Spleen (tissue), 11 donors: ENCODE measurements around the gene PDE4B. TPM values are rescaled to one million over a fixed set of nuclear protein-coding genes. Genes with fewer than 3 reads are reported as not detected.

Experiments used
- DNase-seq: peaks from one replicate; pipeline ENCODE4 v3.0.0-alpha.2; 2020
- H3K27ac ChIP-seq, 8 donors: fragments of 200-600 bp; sonication (generic) in 7 of 8; 1 replicate in 4 of 8; 2 replicates in 4 of 8; pipeline versions ENCODE4 v1.5.0 to v1.8.0; 2016 to 2021; ENCODE audit warnings: inconsistent platforms in 4 of 8, mild to moderate bottlenecking in 4 of 8, moderate library complexity in 1 of 8
- H3K27me3 ChIP-seq, 7 donors: fragments of 200-600 bp; sonication (generic) in 6 of 7; replicated peaks in 1 of 7; 1 replicate in 4 of 7; 2 replicates in 3 of 7; pipeline versions ENCODE4 v1.5.0 to v1.8.0; 2016 to 2021; ENCODE audit warnings: inconsistent platforms in 3 of 7, mild to moderate bottlenecking in 1 of 7
- H3K36me3 ChIP-seq, 6 donors: fragments of 200-600 bp; sonication (generic) in 5 of 6; 1 replicate in 4 of 6; 2 replicates in 2 of 6; pipeline versions ENCODE4 v1.5.0 to v1.8.0; 2016 to 2021; ENCODE audit warnings: inconsistent platforms in 2 of 6
- H3K4me1 ChIP-seq, 6 donors: fragments of 200-600 bp; sonication (generic) in 5 of 6; 1 replicate in 3 of 6; 2 replicates in 3 of 6; pipeline versions ENCODE4 v1.5.0 to v1.8.0; 2016 to 2021; ENCODE audit warnings: inconsistent platforms in 3 of 6
- H3K4me3 ChIP-seq, 8 donors: fragments of 200-600 bp; sonication (generic) in 7 of 8; 1 replicate in 4 of 8; 2 replicates in 4 of 8; pipeline versions ENCODE4 v1.5.0 to v1.8.0; 2016 to 2021; ENCODE audit warnings: inconsistent platforms in 4 of 8, mild to moderate bottlenecking in 4 of 8, moderate library complexity in 2 of 8
- H3K9me3 ChIP-seq, 8 donors: fragments of 200-600 bp; sonication (generic) in 7 of 8; 1 replicate in 4 of 8; 2 replicates in 4 of 8; pipeline versions ENCODE4 v1.5.0 to v1.8.0; 2016 to 2021; ENCODE audit warnings: inconsistent platforms in 4 of 8
- CTCF ChIP-seq, 11 experiments: fragments of 200-600 bp in 7 of 11; fragments of 450-650 bp in 4 of 11; sonication (generic) in 4 of 11; IDR thresholded peaks in 8 of 11; conservative IDR thresholded peaks in 3 of 11; 1 replicate in 7 of 11; 2 replicates in 4 of 11; pipeline versions ENCODE4 v1.4.0 to v1.8.0; 2016 to 2021; ENCODE audit warnings: antibody characterized with exemption in 11 of 11, inconsistent platforms in 4 of 11, mild to moderate bottlenecking in 1 of 11
- POLR2A ChIP-seq, 3 donors: fragments of 450-650 bp; IDR thresholded peaks; one replicate each; pipeline ENCODE4 v1.5.1; 2017; ENCODE audit warnings: antibody characterized with exemption in 3 of 3, mild to moderate bottlenecking in 1 of 3
- POLR2AphosphoS5 ChIP-seq, 3 donors: sonication (generic); formaldehyde crosslinking; IDR thresholded peaks; one replicate each; pipeline ENCODE4 v1.5.1; 2017; ENCODE audit warnings: antibody characterized with exemption in 3 of 3
- WGBS, 5 donors: extraction: QIAGEN DNeasy Blood & Tissue Kit in 3 of 5; methylation state at CpG; one replicate each; pipeline versions ENCODE4 v1.1.5 to v1.1.7; 2013 to 2018; 5-methylcytosine and 5-hydroxymethylcytosine counted together
- intact Hi-C: fragments of 100-400 bp; cut with DNase I; formaldehyde crosslinking; loops from one replicate; pipeline ENCODE4 v1.15.0; 2023; ENCODE audit warnings: low total_unique reads
- polyA plus RNA-seq, 3 donors: library from polyadenylated mRNA; stranded (reverse); fragments of 200-250 nt; gene quantifications; one replicate each; pipeline ENCODE4 v1.2.1, GENCODE V29; 2013
- total RNA-seq, 7 donors: library from RNA; depleted of rRNA in 3 of 7; stranded (reverse); fragments of >200 nt in 3 of 7; fragmentation: NEBNext Ultra II Directional in 4 of 7; extraction: Animal tissue kit (Norgen Biotek cat#: 25700) in 4 of 7; gene quantifications; one replicate each; pipeline versions ENCODE4 v1.1.0 to v1.2.1, GENCODE V29; 2016 to 2021
- donor health status: healthy with polysubstance abuse.
- donor health status: DM: no; HTN: no; CAD: no; lungs with moderate emphysema.
- donor health status: DM: no; HTN: no; CAD: no.
- donor health status: Bipolar disorder and iron deficiency.
- donor health status: healthy.
- donor health status: DM: no; HTN: no; CAD: no.
- donor health status: DM: yes; HTN: yes; CAD: no.

Gene PDE4B
- total and polyA plus RNA-seq, 10 donors, result 12.6 to 88.2 (median 51.9) TPM

GRCh38 chr1:66343569-66344325 lies 551.1 kb downstream of the PDE4B start:
- peaks cover 24 to 99% (median 91%) of the 10 kb centered on the region in 6 donors for H3K4me1 ChIP-seq
- no peak for DNase-seq
- H3K4me3 ChIP-seq, result peak overlapping the region in 1 of 8 donors; percentile 11
- 93 to 98% (median 94%) methylated on average over 1 of the region's 1 CpG for WGBS, 5 donors
- H3K36me3 ChIP-seq, result no peaks in the 10 kb centered on the region
- no peaks in the 10 kb centered on the region for H3K9me3 ChIP-seq
- peak overlapping the region in 2 of 8 donors; percentile 38 to 50 for H3K27ac ChIP-seq
- intact Hi-C loops, result no loop called here
- H3K27me3 ChIP-seq, result no peaks in the 10 kb centered on the region
- no peak for TF ChIP-seq CTCF (IDR thresholded peaks at IDR 0.05 in 8 of 11, conservative IDR thresholded peaks at IDR 0.05 in 3 of 11)
- TF ChIP-seq POLR2A (IDR thresholded peaks at IDR 0.05), result no peak
- no peak for TF ChIP-seq POLR2AphosphoS5 (IDR thresholded peaks at IDR 0.05)

GRCh38 chr1:66346057-66346795 lies 553.5 kb downstream of the PDE4B start:
- TF ChIP-seq CTCF (IDR thresholded peaks at IDR 0.05 in 8 of 11, conservative IDR thresholded peaks at IDR 0.05 in 3 of 11) (no peak), POLR2AphosphoS5 (IDR thresholded peaks at IDR 0.05) (no peak), POLR2A (IDR thresholded peaks at IDR 0.05) (no peak)
- peak overlapping the region in 1 of 8 donors; percentile 2 for H3K4me3 ChIP-seq
- intact Hi-C loops, result no loop called here
- no peak for DNase-seq
- 68 to 93% (median 90%) methylated on average over 2 of the region's 2 CpGs for WGBS, 5 donors
- peaks cover 28 to 100% (median 96%) of the 10 kb centered on the region in 6 donors for H3K4me1 ChIP-seq
- H3K9me3 ChIP-seq, result no peaks in the 10 kb centered on the region
- H3K27me3 ChIP-seq, result no peaks in the 10 kb centered on the region
- H3K27ac ChIP-seq, result peak overlapping the region in 6 of 8 donors; percentile 1 to 74 (median 13)
- no peaks in the 10 kb centered on the region for H3K36me3 ChIP-seq

DNA sequence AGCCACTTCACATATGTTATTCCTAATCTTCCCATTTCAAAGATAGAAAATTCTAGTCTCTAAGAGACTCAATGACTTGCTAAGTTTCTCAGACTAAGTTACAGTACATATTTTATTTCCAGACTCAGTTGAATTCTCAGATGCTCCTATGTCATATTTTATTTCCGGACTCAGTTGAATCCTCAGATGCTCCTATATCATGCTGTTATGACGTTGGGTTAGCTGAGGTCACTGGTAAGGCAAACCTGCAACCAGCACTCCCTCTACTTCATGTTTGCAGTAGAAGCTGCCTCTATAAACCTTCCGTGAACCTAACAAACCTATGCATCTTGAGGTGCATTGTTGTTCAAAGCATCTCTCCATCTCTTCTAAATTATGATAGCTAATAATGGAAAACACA lies 554.2 kb downstream of the PDE4B start:
- DNase-seq, result no peak
- H3K27me3 ChIP-seq, result no peaks in the 10 kb centered on the region
- H3K36me3 ChIP-seq, result no peaks in the 10 kb centered on the region
- intact Hi-C loops, result no loop called here
- H3K4me3 ChIP-seq, result no peak overlapping the region
- peak in 1 of 3 donors; percentile 39 for TF ChIP-seq POLR2AphosphoS5 (IDR thresholded peaks at IDR 0.05)
- TF ChIP-seq POLR2A (IDR thresholded peaks at IDR 0.05), result no peak
- H3K4me1 ChIP-seq, result peaks cover 23 to 100% (median 96%) of the 10 kb centered on the region in 6 donors
- H3K27ac ChIP-seq, result peak overlapping the region in 3 of 8 donors; percentile 1 to 74 (median 69)
- 73 to 94% (median 88%) methylated on average over 3 of the region's 3 CpGs for WGBS, 5 donors
- H3K9me3 ChIP-seq, result no peaks in the 10 kb centered on the region

- Histone ChIP-seq H3K4me1 (peaks cover 35 to 100% (median 98%) of the 10 kb centered on the region in 6 donors), H3K9me3 (no peaks in the 10 kb centered on the region), H3K27me3 (no peaks in the 10 kb centered on the region), H3K36me3 (no peaks in the 10 kb centered on the region), H3K4me3 (no peak overlapping the region), H3K27ac (peak overlapping the region in 5 of 8 donors; percentile 69 to 85 (median 74))
- TF ChIP-seq POLR2A (IDR thresholded peaks at IDR 0.05), result no peak
- TF ChIP-seq CTCF (IDR thresholded peaks at IDR 0.05 in 8 of 11, conservative IDR thresholded peaks at IDR 0.05 in 3 of 11), result no peak
- no peak for TF ChIP-seq POLR2AphosphoS5 (IDR thresholded peaks at IDR 0.05)
- 80 to 88% (median 83%) methylated on average over 1 of the region's 1 CpG for WGBS, 5 donors
- no peak for DNase-seq
- intact Hi-C loops, result no loop called here
These were observed 556.1 kb downstream of the PDE4B start for GRCh38 chr1:66348776-66349175.
